HepG2 (cell line): Measurements from ENCODE around the gene TAF6L. TPM values are rescaled to one million over a fixed set of nuclear protein-coding genes. Genes with fewer than 3 reads are reported as not detected.

ENCODE experiments used
- ATAD3A ChIP-seq: sonication (generic); formaldehyde crosslinking; IDR thresholded peaks from 2 replicates; pipeline ENCODE4 v1.4.0; 2020; ENCODE audit warnings: missing genetic modification reagents
- GPBP1L1 ChIP-seq: sonication (generic); formaldehyde crosslinking; IDR thresholded peaks from 2 replicates; pipeline ENCODE4 v1.5.0; 2020; ENCODE audit warnings: mild to moderate bottlenecking, missing genetic modification reagents
- HDAC1 ChIP-seq: sonication (generic); formaldehyde crosslinking; IDR thresholded peaks from 2 replicates; pipeline ENCODE4 v1.5.1; 2020; ENCODE audit warnings: mild to moderate bottlenecking, missing genetic modification reagents
- HMG20A ChIP-seq: IDR thresholded peaks from 2 replicates; pipeline ENCODE4 v1.6.1; 2016; ENCODE audit warnings: borderline replicate concordance
- HNRNPK ChIP-seq: fragments of 200-400 bp; formaldehyde crosslinking; IDR thresholded peaks from 2 replicates; pipeline ENCODE4 v1.6.1; 2018; ENCODE audit warnings: low read length, low read depth, moderate library complexity, mild to moderate bottlenecking; ENCODE audit not compliant: poor library complexity, severe bottlenecking
- KDM2A ChIP-seq: sonication (generic); formaldehyde crosslinking; IDR thresholded peaks from 2 replicates; pipeline ENCODE4 v1.4.0; 2020; ENCODE audit warnings: low read depth, missing genetic modification reagents, borderline replicate concordance
- KDM5A ChIP-seq: fragments of 200-600 bp; sonication (generic); IDR thresholded peaks from 2 replicates; pipeline ENCODE4 v1.7.0; 2018; ENCODE audit warnings: antibody characterized with exemption, mild to moderate bottlenecking, low read length, borderline replicate concordance
- MED1 ChIP-seq: sonication (generic); formaldehyde crosslinking; IDR thresholded peaks from 2 replicates; pipeline ENCODE4 v1.4.0; 2020; ENCODE audit warnings: missing genetic modification reagents
- MTA1 ChIP-seq: sonication (generic); formaldehyde crosslinking; IDR thresholded peaks from 2 replicates; pipeline ENCODE4 v1.4.0; 2020; ENCODE audit warnings: missing genetic modification reagents, mild to moderate bottlenecking, borderline replicate concordance
- NAIF1 ChIP-seq: sonication (generic); formaldehyde crosslinking; IDR thresholded peaks from 2 replicates; pipeline ENCODE4 v1.5.0; 2020; ENCODE audit warnings: mild to moderate bottlenecking, missing genetic modification reagents, borderline replicate concordance
- NFATC3 ChIP-seq: sonication (generic); formaldehyde crosslinking; IDR thresholded peaks from 2 replicates; pipeline ENCODE4 v1.5.1; 2020; ENCODE audit warnings: mild to moderate bottlenecking, missing genetic modification reagents
- NR0B2 ChIP-seq: sonication (generic); formaldehyde crosslinking; IDR thresholded peaks from 2 replicates; pipeline ENCODE4 v1.4.0; 2020; ENCODE audit warnings: mild to moderate bottlenecking, missing genetic modification reagents
- POGK ChIP-seq: sonication (generic); formaldehyde crosslinking; conservative IDR thresholded peaks from 2 replicates; pipeline ENCODE4 v1.8.0; 2022; ENCODE audit warnings: mild to moderate bottlenecking, moderate library complexity, missing genetic modification reagents
- SNAPC2 ChIP-seq: sonication (generic); formaldehyde crosslinking; IDR thresholded peaks from 2 replicates; pipeline ENCODE4 v1.8.1; 2022; ENCODE audit warnings: mild to moderate bottlenecking, missing genetic modification reagents
- THYN1 ChIP-seq: sonication (generic); formaldehyde crosslinking; IDR thresholded peaks from 2 replicates; pipeline ENCODE4 v1.8.1; 2023; ENCODE audit warnings: low read depth, mild to moderate bottlenecking, moderate library complexity, missing genetic modification reagents, borderline replicate concordance
- ZFP1 ChIP-seq: IDR thresholded peaks from 2 replicates; pipeline ENCODE4 v1.6.1; 2016
- ZNF362 ChIP-seq: sonication (generic); formaldehyde crosslinking; IDR thresholded peaks from 2 replicates; pipeline ENCODE4 v1.4.0; 2020; ENCODE audit warnings: missing genetic modification reagents, mild to moderate bottlenecking, borderline replicate concordance
- ZNF367 ChIP-seq: sonication (generic); formaldehyde crosslinking; IDR thresholded peaks from 2 replicates; pipeline ENCODE4 v1.4.0; 2020; ENCODE audit warnings: missing genetic modification reagents, borderline replicate concordance
- ZNF382 ChIP-seq: sonication (generic); formaldehyde crosslinking; IDR thresholded peaks from 2 replicates; pipeline ENCODE4 v1.5.0; 2020; ENCODE audit warnings: missing genetic modification reagents, mild to moderate bottlenecking, borderline replicate concordance
- ZNF530 ChIP-seq: sonication (generic); formaldehyde crosslinking; IDR thresholded peaks from 2 replicates; pipeline ENCODE4 v1.5.0; 2020; ENCODE audit warnings: low read depth, mild to moderate bottlenecking, missing genetic modification reagents
- ZNF574 ChIP-seq: sonication (generic); formaldehyde crosslinking; IDR thresholded peaks from 2 replicates; pipeline ENCODE4 v1.4.0; 2020; ENCODE audit warnings: missing genetic modification reagents
- ZNF580 ChIP-seq: IDR thresholded peaks from 2 replicates; pipeline ENCODE4 v1.6.1; 2016; ENCODE audit warnings: low read depth, borderline replicate concordance
- polyA plus RNA-seq, 8 experiments: library from polyadenylated mRNA; depleted of rRNA in 3 of 8; stranded (reverse) in 7 of 8; unstranded in 1 of 8; fragments of >200 nt; fragmentation: Illumina TruSeq in 4 of 8; extraction: Trizol in 4 of 8; gene quantifications; 2 replicates each; pipeline versions ENCODE4 v1.2.1 to v1.2.3, GENCODE V29; 2011 to 2016; ENCODE audit warnings: low read depth in 4 of 8, missing spikeins in 1 of 8, mixed read lengths in 1 of 8; ENCODE audit not compliant: insufficient read depth in 1 of 8
- total RNA-seq, 5 experiments: library from RNA; depleted of rRNA; stranded (reverse); fragments of >200 nt; fragmentation: Illumina TruSeq; extraction: Trizol; gene quantifications; 2 replicates each; pipeline ENCODE4 v1.2.3, GENCODE V29; 2016; ENCODE audit warnings: low read depth in 1 of 5

Gene TAF6L
- total and polyA plus RNA-seq, 2 of the 13 experiments (the other 11 are each of a cell fraction or from before 2014, with no cell fraction given) = 12.6 to 19.4 TPM

GRCh38 chr11:62791501-62792201 is 20.5 kb downstream of the TAF6L start, which contains the start of gene TMEM223 (continued):
- TF ChIP-seq ZNF362 (CRISPR knock-in tag) (no peak), HDAC1 (CRISPR knock-in tag) (peak; percentile 93), KDM2A (CRISPR knock-in tag) (peak; percentile 99), ZNF574 (CRISPR knock-in tag) (peak; percentile 63; the same call in 1 of the 2 replicates), NAIF1 (CRISPR knock-in tag) (no peak), NR0B2 (CRISPR knock-in tag) (peak; percentile 53; the same call in 1 of the 2 replicates), NFATC3 (CRISPR knock-in tag) (peak; percentile 94), GPBP1L1 (CRISPR knock-in tag) (no peak), POGK (CRISPR knock-in tag) (peak; percentile 71), THYN1 (CRISPR knock-in tag) (no peak), ATAD3A (CRISPR knock-in tag) (no peak), ZNF530 (no peak), HMG20A (CRISPR knock-in tag) (no peak), ZFP1 (CRISPR knock-in tag) (no peak), MTA1 (CRISPR knock-in tag) (no peak), SNAPC2 (CRISPR knock-in tag) (no peak), KDM5A (peak; percentile 75), ZNF382 (CRISPR knock-in tag) (no peak), ZNF367 (no peak), HNRNPK (no peak), ZNF580 (peak; percentile 89), MED1 (CRISPR knock-in tag) (peak; percentile 41; the same call in 1 of the 2 replicates)
